HUES64 (cell line): ENCODE measurements around the gene PROC.

Source experiments
- H3K27ac ChIP-seq: 2 replicates; pipeline ENCODE4 v1.7.0; 2013; ENCODE audit warnings: low read depth, low read length, inconsistent platforms
- H3K27me3 ChIP-seq: 2 replicates; pipeline ENCODE4 v1.6.1; 2013; ENCODE audit warnings: mild to moderate bottlenecking, low read length; ENCODE audit not compliant: insufficient read depth
- H3K36me3 ChIP-seq: 2 replicates; pipeline ENCODE4 v1.6.1; 2013; ENCODE audit warnings: mild to moderate bottlenecking, low read length; ENCODE audit not compliant: insufficient read depth
- H3K4me1 ChIP-seq: 2 replicates; pipeline ENCODE4 v1.6.1; 2013; ENCODE audit warnings: mild to moderate bottlenecking, low read length, moderate library complexity; ENCODE audit not compliant: insufficient read depth
- H3K4me3 ChIP-seq: 2 replicates; pipeline ENCODE4 v1.5.1; 2013; ENCODE audit warnings: mild to moderate bottlenecking, low read length, moderate library complexity
- H3K9ac ChIP-seq: 2 replicates; pipeline ENCODE4 v1.6.1; 2013; ENCODE audit warnings: mild to moderate bottlenecking, low read depth, low read length
- H3K9me3 ChIP-seq: 2 replicates; pipeline ENCODE4 v1.6.1; 2013; ENCODE audit warnings: low read depth, low read length; ENCODE audit not compliant: insufficient read depth
- WGBS: fragments of 150-250, 120-280 bp; methylation state at CpG from one replicate; pipeline ENCODE4 v1.1.7; 2013; ENCODE audit warnings: missing lambda C conversion rate; 5-methylcytosine and 5-hydroxymethylcytosine counted together

PROC gene

GRCh38 chr2:127415593-127416505 lies 2.4 kb upstream of the PROC start:
- Histone ChIP-seq H3K9me3 (peaks cover 6% of the 10 kb centered on the region; the same call in 1 of the 2 replicates), H3K4me1 (0 out of 2 replicates have a peak, but pooled peaks cover 3% of the 10 kb centered on the region), H3K36me3 (no peaks in the 10 kb centered on the region), H3K27me3 (peaks cover 46% of the 10 kb centered on the region), H3K27ac (no peak overlapping the region; the same call in 1 of the 2 replicates), H3K4me3 (peak overlapping the region; percentile 49), H3K9ac (no peak overlapping the region)
- WGBS, result 11% methylated on average over 54 of the region's 55 CpGs

DNA sequence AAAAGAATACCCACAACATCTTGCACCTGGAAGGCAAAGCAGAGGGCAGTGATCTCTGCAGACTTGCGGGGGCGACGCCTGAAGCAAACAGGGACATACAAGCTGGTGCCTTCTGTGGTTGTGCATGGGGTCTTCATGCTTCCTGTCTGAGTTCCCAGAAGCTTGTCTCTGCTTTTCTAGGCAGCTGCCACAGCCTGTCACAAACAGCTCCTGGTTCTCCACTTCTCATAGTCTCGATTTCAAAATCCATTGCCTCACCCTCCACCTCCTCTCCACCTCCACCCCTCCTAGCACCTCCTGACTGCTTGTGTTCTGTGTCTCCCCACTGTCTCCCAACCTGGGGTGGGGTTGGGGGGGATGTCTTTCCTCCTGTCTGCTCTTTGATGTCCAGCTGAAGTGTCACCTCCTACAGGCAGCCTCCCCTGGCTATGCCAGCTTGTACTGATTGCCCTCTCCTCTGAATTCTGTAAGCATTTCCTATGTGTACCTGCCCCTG lies 1.7 kb upstream of the PROC start:
- peak overlapping the region; percentile 49 for H3K4me3 ChIP-seq
- H3K27ac ChIP-seq, result no peak overlapping the region
- 37% methylated on average over 4 of the region's 4 CpGs for WGBS
- peaks cover 53% of the 10 kb centered on the region for H3K27me3 ChIP-seq
- H3K36me3 ChIP-seq, result no peaks in the 10 kb centered on the region
- H3K9ac ChIP-seq, result no peak overlapping the region
- 0 out of 2 replicates have a peak, but pooled peaks cover 3% of the 10 kb centered on the region for H3K4me1 ChIP-seq
- peaks cover 6% of the 10 kb centered on the region; the same call in 1 of the 2 replicates for H3K9me3 ChIP-seq

- Histone ChIP-seq H3K9ac (no peak overlapping the region), H3K27ac (no peak overlapping the region), H3K4me3 (no peak overlapping the region), H3K36me3 (no peaks in the 10 kb centered on the region), H3K4me1 (0 out of 2 replicates have a peak, but pooled peaks cover 3% of the 10 kb centered on the region), H3K9me3 (peaks cover 6% of the 10 kb centered on the region; the same call in 1 of the 2 replicates), H3K27me3 (peaks cover 61% of the 10 kb centered on the region)
- 88% methylated on average over 8 of the region's 8 CpGs for WGBS
Measured at GRCh38 chr2:127417406-127417805, 821 bp upstream of the PROC start.

- WGBS, result 84% methylated on average over 2 of the region's 4 CpGs
- H3K9ac ChIP-seq, result no peak overlapping the region
- H3K27me3 ChIP-seq, result peaks cover 78% of the 10 kb centered on the region
- no peaks in the 10 kb centered on the region for H3K36me3 ChIP-seq
- H3K4me1 ChIP-seq, result 0 out of 2 replicates have a peak, but pooled peaks cover 7% of the 10 kb centered on the region
- no peaks in the 10 kb centered on the region for H3K9me3 ChIP-seq
- H3K4me3 ChIP-seq, result no peak overlapping the region
- H3K27ac ChIP-seq, result no peak overlapping the region
Measured at GRCh38 chr2:127419112-127419430, 844 bp downstream of the PROC start.

DNA sequence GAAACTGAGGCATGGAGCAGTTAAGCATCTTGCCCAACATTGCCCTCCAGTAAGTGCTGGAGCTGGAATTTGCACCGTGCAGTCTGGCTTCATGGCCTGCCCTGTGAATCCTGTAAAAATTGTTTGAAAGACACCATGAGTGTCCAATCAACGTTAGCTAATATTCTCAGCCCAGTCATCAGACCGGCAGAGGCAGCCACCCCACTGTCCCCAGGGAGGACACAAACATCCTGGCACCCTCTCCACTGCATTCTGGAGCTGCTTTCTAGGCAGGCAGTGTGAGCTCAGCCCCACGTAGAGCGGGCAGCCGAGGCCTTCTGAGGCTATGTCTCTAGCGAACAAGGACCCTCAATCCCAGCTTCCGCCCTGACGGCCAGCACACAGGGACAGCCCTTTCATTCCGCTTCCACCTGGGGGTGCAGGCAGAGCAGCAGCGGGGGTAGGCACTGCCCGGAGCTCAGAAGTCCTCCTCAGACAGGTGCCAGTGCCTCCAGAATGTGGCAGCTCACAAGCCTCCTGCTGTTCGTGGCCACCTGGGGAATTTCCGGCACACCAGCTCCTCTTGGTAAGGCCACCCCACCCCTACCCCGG lies 1.3 kb downstream of the PROC start:
- Histone ChIP-seq H3K9ac (no peak overlapping the region), H3K4me1 (0 out of 2 replicates have a peak, but pooled peaks cover 7% of the 10 kb centered on the region), H3K9me3 (no peaks in the 10 kb centered on the region), H3K27ac (no peak overlapping the region), H3K36me3 (no peaks in the 10 kb centered on the region), H3K27me3 (peaks cover 81% of the 10 kb centered on the region), H3K4me3 (no peak overlapping the region)
- 92% methylated on average over 15 of the region's 15 CpGs for WGBS

DNA sequence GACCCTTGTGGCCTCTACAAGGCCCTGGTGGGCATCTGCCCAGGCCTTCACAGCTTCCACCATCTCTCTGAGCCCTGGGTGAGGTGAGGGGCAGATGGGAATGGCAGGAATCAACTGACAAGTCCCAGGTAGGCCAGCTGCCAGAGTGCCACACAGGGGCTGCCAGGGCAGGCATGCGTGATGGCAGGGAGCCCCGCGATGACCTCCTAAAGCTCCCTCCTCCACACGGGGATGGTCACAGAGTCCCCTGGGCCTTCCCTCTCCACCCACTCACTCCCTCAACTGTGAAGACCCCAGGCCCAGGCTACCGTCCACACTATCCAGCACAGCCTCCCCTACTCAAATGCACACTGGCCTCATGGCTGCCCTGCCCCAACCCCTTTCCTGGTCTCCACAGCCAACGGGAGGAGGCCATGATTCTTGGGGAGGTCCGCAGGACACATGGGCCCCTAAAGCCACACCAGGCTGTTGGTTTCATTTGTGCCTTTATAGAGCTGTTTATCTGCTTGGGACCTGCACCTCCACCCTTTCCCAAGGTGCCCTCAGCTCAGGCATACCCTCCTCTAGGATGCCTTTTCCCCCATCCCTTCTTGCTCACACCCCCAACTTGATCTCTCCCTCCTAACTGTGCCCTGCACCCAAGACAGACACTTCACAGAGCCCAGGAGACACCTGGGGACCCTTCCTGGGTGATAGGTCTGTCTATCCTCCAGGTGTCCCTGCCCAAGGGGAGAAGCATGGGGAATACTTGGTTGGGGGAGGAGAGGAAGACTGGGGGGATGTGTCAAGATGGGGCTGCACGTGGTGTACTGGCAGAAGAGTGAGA lies 2.0 kb downstream of the PROC start:
- Histone ChIP-seq H3K9ac (no peak overlapping the region), H3K4me1 (peaks cover 10% of the 10 kb centered on the region; the same call in 1 of the 2 replicates), H3K27me3 (peaks cover 80% of the 10 kb centered on the region), H3K27ac (no peak overlapping the region), H3K4me3 (no peak overlapping the region), H3K36me3 (no peaks in the 10 kb centered on the region), H3K9me3 (no peaks in the 10 kb centered on the region)
- WGBS, result 82% methylated on average over 8 of the region's 8 CpGs

- H3K4me3 ChIP-seq, result no peak overlapping the region
- H3K27ac ChIP-seq, result no peak overlapping the region
- H3K9ac ChIP-seq, result no peak overlapping the region
- H3K27me3 ChIP-seq, result peaks cover 71% of the 10 kb centered on the region
- 88% methylated on average over 15 of the region's 15 CpGs for WGBS
- H3K9me3 ChIP-seq, result no peaks in the 10 kb centered on the region
- H3K36me3 ChIP-seq, result no peaks in the 10 kb centered on the region
- H3K4me1 ChIP-seq, result peaks cover 11% of the 10 kb centered on the region; the same call in 1 of the 2 replicates
Measured at GRCh38 chr2:127421116-127421800, 3.0 kb downstream of the PROC start.

GRCh38 chr2:127421871-127422558 lies 3.8 kb downstream of the PROC start:
- H3K9me3 ChIP-seq, result no peaks in the 10 kb centered on the region
- H3K27ac ChIP-seq, result no peak overlapping the region
- WGBS, result 73% methylated on average over 16 of the region's 16 CpGs
- no peak overlapping the region for H3K9ac ChIP-seq
- peak overlapping the region; percentile 66; the same call in 1 of the 2 replicates for H3K4me3 ChIP-seq
- peaks cover 64% of the 10 kb centered on the region for H3K27me3 ChIP-seq
- peaks cover 8% of the 10 kb centered on the region; the same call in 1 of the 2 replicates for H3K4me1 ChIP-seq
- no peaks in the 10 kb centered on the region for H3K36me3 ChIP-seq

DNA sequence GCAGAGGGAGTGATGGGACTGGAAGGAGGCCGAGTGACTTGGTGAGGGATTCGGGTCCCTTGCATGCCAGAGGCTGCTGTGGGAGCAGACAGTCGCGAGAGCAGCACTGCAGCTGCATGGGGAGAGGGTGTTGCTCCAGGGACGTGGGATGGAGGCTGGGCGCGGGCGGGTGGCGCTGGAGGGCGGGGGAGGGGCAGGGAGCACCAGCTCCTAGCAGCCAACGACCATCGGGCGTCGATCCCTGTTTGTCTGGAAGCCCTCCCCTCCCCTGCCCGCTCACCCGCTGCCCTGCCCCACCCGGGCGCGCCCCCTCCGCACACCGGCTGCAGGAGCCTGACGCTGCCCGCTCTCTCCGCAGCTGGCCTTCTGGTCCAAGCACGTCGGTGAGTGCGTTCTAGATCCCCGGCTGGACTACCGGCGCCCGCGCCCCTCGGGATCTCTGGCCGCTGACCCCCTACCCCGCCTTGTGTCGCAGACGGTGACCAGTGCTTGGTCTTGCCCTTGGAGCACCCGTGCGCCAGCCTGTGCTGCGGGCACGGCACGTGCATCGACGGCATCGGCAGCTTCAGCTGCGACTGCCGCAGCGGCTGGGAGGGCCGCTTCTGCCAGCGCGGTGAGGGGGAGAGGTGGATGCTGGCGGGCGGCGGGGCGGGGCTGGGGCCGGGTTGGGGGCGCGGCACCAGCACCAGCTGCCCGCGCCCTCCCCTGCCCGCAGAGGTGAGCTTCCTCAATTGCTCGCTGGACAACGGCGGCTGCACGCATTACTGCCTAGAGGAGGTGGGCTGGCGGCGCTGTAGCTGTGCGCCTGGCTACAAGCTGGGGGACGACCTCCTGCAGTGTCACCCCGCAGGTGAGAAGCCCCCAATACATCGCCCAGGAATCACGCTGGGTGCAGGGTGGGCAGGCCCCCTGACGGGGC lies 4.6 kb downstream of the PROC start:
- Histone ChIP-seq H3K9me3 (no peaks in the 10 kb centered on the region), H3K27ac (no peak overlapping the region), H3K4me3 (peak overlapping the region; percentile 66), H3K9ac (peak overlapping the region; percentile 25; the same call in 1 of the 2 replicates), H3K36me3 (no peaks in the 10 kb centered on the region), H3K4me1 (peaks cover 8% of the 10 kb centered on the region; the same call in 1 of the 2 replicates), H3K27me3 (peaks cover 56% of the 10 kb centered on the region)
- 5% methylated on average over 73 of the region's 73 CpGs for WGBS
